Muscle layer of colon (tissue), 2 donors: ENCODE data around the gene KLF13.

ENCODE experiments used
- H3K27ac ChIP-seq: one replicate; pipeline ENCODE4 v1.7.0; 2013; ENCODE audit warnings: low read depth, mild to moderate bottlenecking, low read length, moderate library complexity
- H3K27me3 ChIP-seq, 2 donors: one replicate each; pipeline ENCODE4 v1.7.0; 2013; ENCODE audit warnings: low read length in 2 of 2, mild to moderate bottlenecking in 2 of 2; ENCODE audit not compliant: insufficient read depth in 2 of 2, control insufficient read depth in 1 of 2
- H3K36me3 ChIP-seq: one replicate; pipeline ENCODE4 v1.7.0; 2013; ENCODE audit warnings: mild to moderate bottlenecking, low read length; ENCODE audit not compliant: insufficient read depth
- H3K4me1 ChIP-seq: one replicate; pipeline ENCODE4 v1.7.0; 2013; ENCODE audit warnings: mild to moderate bottlenecking, low read length; ENCODE audit not compliant: insufficient read depth
- H3K4me3 ChIP-seq, 2 donors: one replicate each; pipeline ENCODE4 v1.7.0; 2013; ENCODE audit warnings: low read length in 2 of 2, low read depth in 1 of 2, mild to moderate bottlenecking in 1 of 2, moderate library complexity in 1 of 2
- H3K9ac ChIP-seq: one replicate; pipeline ENCODE4 v1.7.0; 2013; ENCODE audit warnings: low read length
- H3K9me3 ChIP-seq: one replicate; pipeline ENCODE4 v1.7.0; 2013; ENCODE audit warnings: mild to moderate bottlenecking, low read length
- donor health status: abdominal sarcoma.
- donor health status: Adenocarcinoma of cecum.

KLF13 gene

DNA sequence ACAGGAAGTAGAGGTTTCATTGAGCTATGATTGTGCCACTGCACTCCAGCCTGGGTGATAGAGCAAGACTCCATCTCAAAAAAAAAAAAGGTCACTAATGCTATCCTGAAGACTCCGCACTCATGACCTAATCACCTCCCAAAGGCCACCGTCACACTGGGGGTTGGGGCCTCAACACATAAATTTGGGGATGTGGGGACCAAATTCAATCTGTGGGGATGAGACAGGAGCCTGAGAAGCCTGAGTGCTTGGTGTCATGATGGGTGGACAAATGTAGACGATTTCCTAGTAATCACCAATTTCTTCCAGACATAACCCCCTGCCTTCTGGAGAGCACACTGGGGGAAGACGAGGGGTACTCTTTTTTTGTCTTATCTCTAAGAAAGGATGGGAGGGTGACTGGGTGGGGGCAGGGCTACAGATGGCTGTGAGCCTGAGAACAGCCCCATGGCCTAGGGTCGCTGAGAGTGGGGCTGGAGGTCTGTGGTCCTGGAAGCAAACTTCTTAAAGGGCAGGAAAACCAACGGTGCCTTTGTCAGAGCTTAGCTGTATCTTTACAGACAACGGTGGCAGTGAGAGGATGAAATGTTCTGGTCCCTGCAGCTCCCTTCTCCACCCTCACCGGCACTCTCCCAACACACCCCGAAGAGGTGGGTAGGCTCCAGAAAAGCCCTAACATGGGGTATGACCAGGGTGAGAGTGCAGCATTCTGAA is 16.6 kb upstream of the KLF13 start:
- Histone ChIP-seq H3K4me1 (no peaks in the 10 kb centered on the region), H3K9ac (no peak overlapping the region), H3K4me3 (no peak overlapping the region), H3K27me3 (no peaks in the 10 kb centered on the region), H3K36me3 (no peaks in the 10 kb centered on the region), H3K9me3 (peaks cover 7% of the 10 kb centered on the region), H3K27ac (no peak overlapping the region)

DNA sequence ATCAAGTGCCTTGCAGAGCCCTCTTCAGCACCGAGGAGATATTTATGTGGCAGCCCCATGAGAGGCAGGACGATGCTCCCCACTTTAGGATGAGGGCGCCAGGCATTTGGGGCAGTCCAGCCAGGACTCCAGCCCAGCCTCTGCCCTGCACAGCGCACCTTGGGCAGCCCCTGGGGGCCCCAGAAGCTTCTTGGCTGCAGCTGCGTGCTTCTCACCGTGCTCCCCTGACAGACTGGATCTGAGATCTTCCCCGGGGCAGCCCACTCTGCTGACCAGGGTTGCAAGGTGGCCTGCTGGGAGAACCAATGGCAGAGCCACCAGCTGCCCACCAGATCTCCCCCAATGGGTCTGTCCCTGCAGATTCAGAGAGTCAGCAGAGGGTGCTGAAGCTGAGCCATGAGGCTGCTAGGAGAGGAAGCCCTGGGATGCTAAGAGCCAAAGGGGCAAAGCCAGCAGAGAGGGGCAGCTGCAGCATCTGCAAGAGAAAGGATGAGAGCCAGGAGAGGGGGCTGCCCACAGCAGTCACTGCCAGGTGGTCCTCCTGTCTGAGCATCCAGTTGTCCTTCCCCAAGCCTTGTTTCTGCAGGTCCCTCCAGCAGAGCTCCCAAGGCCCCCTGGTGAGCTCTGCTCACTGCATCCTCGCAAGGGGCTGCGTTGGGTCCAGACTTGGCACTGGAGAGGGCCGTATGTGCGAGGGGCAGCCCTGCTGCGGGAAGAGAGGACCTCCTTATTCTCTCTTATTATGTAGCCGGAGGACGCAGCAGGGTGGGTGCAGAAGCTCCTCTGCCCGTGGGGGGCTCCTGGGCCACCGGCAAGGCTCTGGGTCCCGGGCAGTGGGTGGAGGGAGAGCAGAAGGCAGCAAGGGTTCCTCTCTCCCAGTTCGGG is 14.7 kb upstream of the KLF13 start:
- no peak overlapping the region for H3K9ac ChIP-seq
- H3K36me3 ChIP-seq: no peaks in the 10 kb centered on the region
- H3K4me1 ChIP-seq: no peaks in the 10 kb centered on the region
- H3K4me3 ChIP-seq: no peak overlapping the region
- H3K27me3 ChIP-seq: no peaks in the 10 kb centered on the region
- peaks cover 7% of the 10 kb centered on the region for H3K9me3 ChIP-seq
- H3K27ac ChIP-seq: no peak overlapping the region

DNA sequence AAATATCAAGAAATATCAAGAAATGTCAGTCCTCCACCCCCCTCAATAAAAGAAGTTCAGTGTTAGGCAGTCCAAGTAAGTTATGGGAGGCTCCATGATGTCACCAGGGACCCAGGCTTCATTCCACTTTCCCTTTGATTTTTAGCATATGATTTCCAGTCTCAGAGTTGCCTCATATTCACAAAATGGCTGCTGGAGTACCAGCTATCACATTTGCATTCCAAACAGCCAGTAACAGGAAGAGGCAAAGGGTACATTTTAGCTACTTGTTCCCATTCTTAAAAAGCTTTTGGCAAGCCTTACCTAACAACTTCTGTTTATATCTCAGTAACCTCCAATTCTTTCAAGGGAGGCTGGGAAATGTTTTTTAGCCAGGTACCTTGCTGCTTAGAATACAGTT is 13.4 kb upstream of the KLF13 start:
- H3K27ac ChIP-seq: no peak overlapping the region
- H3K9me3 ChIP-seq: peaks cover 7% of the 10 kb centered on the region
- no peaks in the 10 kb centered on the region for H3K27me3 ChIP-seq
- H3K9ac ChIP-seq: no peak overlapping the region
- H3K4me3 ChIP-seq: no peak overlapping the region
- H3K4me1 ChIP-seq: peaks cover 2% of the 10 kb centered on the region
- H3K36me3 ChIP-seq: no peaks in the 10 kb centered on the region

DNA sequence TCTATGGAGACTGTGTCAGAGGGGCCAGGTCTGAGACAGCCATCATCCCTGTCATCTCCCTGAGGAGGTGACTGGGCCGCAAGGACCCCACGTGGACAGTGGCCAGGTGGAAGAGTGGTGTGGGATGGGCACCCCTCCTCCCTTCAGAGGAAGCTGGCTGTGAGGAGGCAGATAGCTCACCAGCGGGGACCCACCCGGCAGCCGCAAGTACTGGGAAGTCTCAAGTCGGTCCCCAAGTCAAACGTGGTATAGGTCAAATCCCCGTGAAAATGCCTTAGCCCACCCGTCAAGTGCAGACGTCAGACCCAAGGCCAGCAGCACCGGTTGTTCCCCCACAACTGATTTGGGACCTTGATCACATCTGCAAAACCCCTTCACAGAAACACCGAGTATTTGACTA is 12.3 kb upstream of the KLF13 start:
- H3K27me3 ChIP-seq: no peaks in the 10 kb centered on the region
- no peak overlapping the region for H3K9ac ChIP-seq
- H3K4me3 ChIP-seq: no peak overlapping the region
- H3K9me3 ChIP-seq: peaks cover 7% of the 10 kb centered on the region
- no peak overlapping the region for H3K27ac ChIP-seq
- H3K36me3 ChIP-seq: no peaks in the 10 kb centered on the region
- peaks cover 3% of the 10 kb centered on the region for H3K4me1 ChIP-seq

DNA sequence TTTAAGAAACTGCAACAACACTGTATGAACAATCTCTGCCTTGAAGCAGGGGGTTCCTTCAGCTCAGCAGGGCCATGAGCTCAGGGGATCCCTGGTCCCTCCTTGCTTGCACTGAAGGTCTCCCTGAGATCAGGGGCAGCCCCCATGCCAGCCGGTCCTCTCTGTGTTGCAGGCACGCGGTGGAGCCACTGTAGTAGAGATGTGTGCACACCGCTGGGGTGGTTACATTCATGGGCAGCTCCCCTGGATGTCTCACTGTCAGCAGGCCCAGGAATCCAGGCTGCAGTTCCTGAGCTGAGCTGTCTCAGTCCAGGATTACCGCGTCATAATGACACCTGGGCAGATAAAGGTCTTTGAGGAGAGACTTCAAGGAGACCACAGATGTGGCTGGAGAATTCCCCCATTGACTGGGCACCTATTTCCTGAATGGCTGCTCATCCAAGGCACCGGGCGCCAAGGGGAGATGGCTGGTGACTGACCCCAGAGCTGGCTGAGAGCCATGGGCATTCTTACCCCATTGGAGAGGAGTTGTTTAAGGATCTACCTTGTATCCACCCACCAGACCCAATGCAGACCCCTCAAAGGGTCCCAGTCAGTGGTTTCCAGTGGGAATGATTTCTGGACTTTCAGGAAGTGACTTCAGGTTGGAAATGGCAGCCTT is 10.4 kb upstream of the KLF13 start:
- H3K9me3 ChIP-seq: peaks cover 7% of the 10 kb centered on the region
- peaks cover 3% of the 10 kb centered on the region for H3K4me1 ChIP-seq
- no peak overlapping the region for H3K27ac ChIP-seq
- H3K27me3 ChIP-seq: no peaks in the 10 kb centered on the region
- H3K9ac ChIP-seq: no peak overlapping the region
- H3K36me3 ChIP-seq: no peaks in the 10 kb centered on the region
- H3K4me3 ChIP-seq: no peak overlapping the region

DNA sequence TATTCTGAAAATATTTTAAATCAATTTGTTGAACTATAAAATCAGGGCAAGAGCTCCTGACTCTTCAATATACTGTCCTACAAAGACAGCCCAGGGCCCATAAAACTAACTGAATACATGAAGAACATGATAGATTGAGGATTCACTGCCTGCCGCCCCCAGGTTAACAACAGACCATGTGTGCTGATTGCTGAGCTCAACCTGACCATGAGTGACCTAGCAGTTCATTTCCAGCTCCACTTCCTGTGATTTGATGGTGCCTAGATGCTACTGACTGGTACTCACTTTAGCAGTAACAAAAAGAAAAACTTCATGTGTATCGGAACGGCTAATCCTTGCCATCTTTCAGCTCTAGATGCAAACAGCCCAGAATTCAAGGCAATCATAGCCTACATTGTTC is 9.6 kb upstream of the KLF13 start:
- H3K9ac ChIP-seq: no peak overlapping the region

DNA sequence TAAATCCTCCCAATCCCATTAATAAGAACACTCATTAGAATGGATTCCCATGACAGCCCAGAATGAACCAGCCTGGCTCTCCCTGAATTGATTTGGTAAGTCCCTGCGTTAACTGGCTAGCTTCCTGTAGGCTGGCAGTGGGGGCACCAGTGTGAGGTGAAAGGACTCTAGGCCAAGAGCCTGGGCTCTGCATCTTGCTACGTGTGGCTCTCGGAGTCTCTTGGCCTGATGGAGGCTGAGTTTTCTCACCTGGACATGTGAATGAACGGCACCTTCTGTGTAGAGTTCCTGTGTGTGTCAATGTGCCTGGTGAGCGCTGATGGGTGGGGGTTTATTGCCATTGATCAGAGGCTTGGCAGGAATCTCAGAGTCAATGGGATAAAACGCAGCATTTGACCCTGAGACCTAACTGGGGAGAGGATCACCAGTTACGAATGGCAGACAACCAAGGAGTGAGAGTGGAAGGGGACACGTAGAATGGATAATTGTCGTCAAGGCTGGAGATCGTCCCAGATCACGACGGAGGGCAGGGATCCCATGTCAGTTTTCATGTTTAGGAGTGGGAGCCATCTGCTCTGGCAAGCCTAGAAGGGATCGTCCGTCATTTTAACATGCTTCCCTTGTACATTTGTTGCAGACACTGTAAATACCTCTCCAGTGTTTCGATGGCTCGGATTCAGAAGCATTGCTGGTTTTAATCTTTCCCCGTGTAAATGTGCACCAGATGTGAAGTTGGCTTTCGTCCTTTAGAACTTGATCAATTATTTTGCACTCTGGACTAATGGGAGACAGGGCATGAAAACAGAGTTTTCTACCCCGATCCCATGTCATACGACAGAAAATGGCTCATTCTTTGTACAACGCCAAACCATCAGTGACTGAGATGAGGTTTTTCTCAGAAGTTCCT is 9.0 kb upstream of the KLF13 start:
- Histone ChIP-seq H3K4me1 (peaks cover 3% of the 10 kb centered on the region), H3K27ac (no peak overlapping the region), H3K36me3 (no peaks in the 10 kb centered on the region), H3K27me3 (no peaks in the 10 kb centered on the region), H3K9ac (no peak overlapping the region), H3K9me3 (peaks cover 7% of the 10 kb centered on the region), H3K4me3 (no peak overlapping the region)

More for the DNA sequence above, 9.6 kb upstream of the KLF13 start:
- H3K27me3 ChIP-seq: no peaks in the 10 kb centered on the region
- no peaks in the 10 kb centered on the region for H3K36me3 ChIP-seq
- H3K4me1 ChIP-seq: peaks cover 3% of the 10 kb centered on the region
- no peak overlapping the region for H3K4me3 ChIP-seq
- H3K27ac ChIP-seq: no peak overlapping the region
- H3K9me3 ChIP-seq: peaks cover 7% of the 10 kb centered on the region

DNA sequence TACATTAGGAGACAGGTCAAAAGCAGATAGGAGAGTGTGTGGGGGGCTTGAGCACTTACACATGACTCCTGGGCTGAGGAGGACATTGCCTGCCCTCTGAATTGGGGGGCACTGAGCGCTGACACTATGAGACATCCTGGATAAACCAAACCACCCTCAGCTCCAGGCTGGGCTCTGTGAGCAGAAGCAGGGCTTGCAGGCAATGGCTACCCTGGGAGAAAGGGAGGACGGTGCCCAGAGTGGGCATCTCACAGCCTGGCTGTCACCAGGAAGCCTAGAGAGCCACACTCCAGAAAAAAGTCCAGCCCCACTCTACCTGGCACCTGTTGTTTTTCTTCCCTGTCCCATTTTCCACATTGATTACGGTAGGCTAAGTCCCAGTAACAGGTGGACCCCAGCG is 8.2 kb upstream of the KLF13 start:
- Histone ChIP-seq H3K4me3 (no peak overlapping the region), H3K9ac (no peak overlapping the region), H3K36me3 (no peaks in the 10 kb centered on the region), H3K27ac (no peak overlapping the region), H3K9me3 (peaks cover 2% of the 10 kb centered on the region), H3K4me1 (peaks cover 3% of the 10 kb centered on the region), H3K27me3 (no peaks in the 10 kb centered on the region)

DNA sequence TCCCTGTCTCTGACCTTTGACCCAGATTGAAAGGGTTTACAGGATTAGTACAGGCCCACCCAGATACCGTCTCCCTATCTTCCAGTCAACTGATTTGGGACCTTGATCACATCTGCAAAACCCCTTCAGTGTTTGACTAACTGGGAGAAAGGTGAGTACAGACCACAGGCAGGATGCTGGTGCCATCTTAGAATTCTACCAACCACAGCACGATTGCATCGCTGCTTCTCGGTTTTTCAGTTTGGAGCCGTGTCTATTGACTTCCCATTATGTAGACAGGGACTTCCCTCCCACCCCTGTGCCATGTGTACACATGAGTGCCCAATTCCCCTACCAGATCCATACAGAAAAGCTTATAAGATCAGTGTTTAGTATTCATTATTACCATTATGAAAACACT is 6.6 kb upstream of the KLF13 start:
- Histone ChIP-seq H3K9me3 (no peaks in the 10 kb centered on the region), H3K4me1 (peaks cover 5% of the 10 kb centered on the region), H3K27ac (no peak overlapping the region), H3K36me3 (no peaks in the 10 kb centered on the region), H3K9ac (no peak overlapping the region), H3K27me3 (no peaks in the 10 kb centered on the region), H3K4me3 (no peak overlapping the region)

DNA sequence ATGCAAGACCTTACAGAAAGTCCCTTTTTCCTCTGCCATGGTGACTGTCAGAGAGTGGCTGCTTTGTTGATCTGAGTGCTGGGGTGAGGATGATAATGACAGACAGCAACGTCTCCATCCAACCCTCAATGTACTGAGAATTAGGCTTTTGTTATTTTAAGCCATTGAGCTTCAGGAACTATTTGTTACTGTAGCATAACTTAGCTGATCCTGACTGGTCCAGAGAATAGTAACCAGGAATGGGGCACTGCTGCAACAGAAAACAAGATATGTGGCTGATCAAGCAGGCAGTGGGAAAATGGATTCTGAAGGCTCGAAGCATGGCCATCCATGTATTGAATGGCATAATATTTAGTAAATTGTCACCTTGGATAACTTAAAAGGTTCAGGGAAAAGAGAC is 5.2 kb upstream of the KLF13 start:
- H3K36me3 ChIP-seq: no peaks in the 10 kb centered on the region
- no peak overlapping the region for H3K9ac ChIP-seq
- no peaks in the 10 kb centered on the region for H3K9me3 ChIP-seq
- no peaks in the 10 kb centered on the region for H3K27me3 ChIP-seq
- H3K4me3 ChIP-seq: no peak overlapping the region
- peaks cover 9% of the 10 kb centered on the region for H3K4me1 ChIP-seq
- H3K27ac ChIP-seq: no peak overlapping the region

DNA sequence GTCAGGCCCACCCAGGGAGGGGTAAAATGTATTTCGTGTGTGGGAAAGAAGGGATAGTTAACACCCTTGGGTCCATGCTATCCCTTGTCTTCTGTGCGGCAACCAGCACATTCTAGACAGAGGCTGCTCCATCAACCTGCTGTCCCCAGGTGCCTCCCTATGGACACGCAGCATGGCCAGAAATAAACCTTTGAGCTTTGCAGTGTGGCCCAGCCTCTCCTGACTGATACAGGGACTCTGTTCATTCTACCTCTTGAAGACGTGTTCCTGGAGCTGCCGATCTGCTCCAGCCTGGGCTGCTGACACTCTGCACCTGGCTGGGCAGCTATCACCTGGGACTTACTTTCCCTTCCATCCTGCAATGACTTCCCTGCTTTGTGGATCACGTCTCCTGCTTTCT is 4.1 kb upstream of the KLF13 start:
- H3K4me3 ChIP-seq: no peak overlapping the region
- H3K9ac ChIP-seq: no peak overlapping the region
- no peaks in the 10 kb centered on the region for H3K36me3 ChIP-seq
- no peaks in the 10 kb centered on the region for H3K27me3 ChIP-seq
- H3K4me1 ChIP-seq: peaks cover 9% of the 10 kb centered on the region
- no peak overlapping the region for H3K27ac ChIP-seq
- H3K9me3 ChIP-seq: no peaks in the 10 kb centered on the region
